RWPE2 (cell line): ENCODE measurements around the gene CUL9.

Experiments
- ATAC-seq: fragments of 200-7000 bp; cut with Tn5 transposase; 3 replicates; pipeline ENCODE4 v1.9.1; 2021; ENCODE audit warnings: low read depth
- DNase-seq: peaks from one replicate; pipeline ENCODE4 v3.0.0-alpha.2; 2020; ENCODE audit warnings: low spot score
- H3K27ac ChIP-seq: fragments of 450-650 bp; 2 replicates; pipeline ENCODE4 v1.5.1; 2017; ENCODE audit warnings: mild to moderate bottlenecking; ENCODE audit not compliant: poor library complexity, severe bottlenecking
- H3K27me3 ChIP-seq: fragments of 250-450 bp; sonication (Bioruptor Pico); 2 replicates; pipeline ENCODE4 v1.5.1; 2021; ENCODE audit warnings: mild to moderate bottlenecking, moderate library complexity; ENCODE audit not compliant: insufficient read depth, poor library complexity, severe bottlenecking
- H3K36me3 ChIP-seq: fragments of 250-450 bp; sonication (Bioruptor Pico); 2 replicates; pipeline ENCODE4 v1.5.1; 2020; ENCODE audit warnings: low read depth, mild to moderate bottlenecking, moderate library complexity
- H3K4me1 ChIP-seq: fragments of 250-450 bp; sonication (Bioruptor Pico); 2 replicates; pipeline ENCODE4 v1.5.1; 2021; ENCODE audit warnings: mild to moderate bottlenecking, moderate library complexity; ENCODE audit not compliant: insufficient read depth, poor library complexity, severe bottlenecking
- H3K4me3 ChIP-seq: fragments of 250-450 bp; sonication (Bioruptor Pico); 2 replicates; pipeline ENCODE4 v1.5.1; 2021; ENCODE audit warnings: mild to moderate bottlenecking, moderate library complexity; ENCODE audit not compliant: severe bottlenecking
- H3K9me3 ChIP-seq: fragments of 250-450 bp; sonication (Bioruptor Pico); 2 replicates; pipeline ENCODE4 v1.5.1; 2021; ENCODE audit warnings: mild to moderate bottlenecking, moderate library complexity; ENCODE audit not compliant: severe bottlenecking
- TF ChIP-seq, protein P1 (sequence below): fragments of 450-650 bp; IDR thresholded peaks from one replicate; pipeline ENCODE4 v1.5.1; 2017; ENCODE audit warnings: mild to moderate bottlenecking, moderate library complexity; ENCODE audit not compliant: poor library complexity, severe bottlenecking

CUL9 gene

GRCh38 chr6:43231053-43231452 lies 49.1 kb downstream of the CUL9 start:
- TF ChIP-seq, protein P1, sequence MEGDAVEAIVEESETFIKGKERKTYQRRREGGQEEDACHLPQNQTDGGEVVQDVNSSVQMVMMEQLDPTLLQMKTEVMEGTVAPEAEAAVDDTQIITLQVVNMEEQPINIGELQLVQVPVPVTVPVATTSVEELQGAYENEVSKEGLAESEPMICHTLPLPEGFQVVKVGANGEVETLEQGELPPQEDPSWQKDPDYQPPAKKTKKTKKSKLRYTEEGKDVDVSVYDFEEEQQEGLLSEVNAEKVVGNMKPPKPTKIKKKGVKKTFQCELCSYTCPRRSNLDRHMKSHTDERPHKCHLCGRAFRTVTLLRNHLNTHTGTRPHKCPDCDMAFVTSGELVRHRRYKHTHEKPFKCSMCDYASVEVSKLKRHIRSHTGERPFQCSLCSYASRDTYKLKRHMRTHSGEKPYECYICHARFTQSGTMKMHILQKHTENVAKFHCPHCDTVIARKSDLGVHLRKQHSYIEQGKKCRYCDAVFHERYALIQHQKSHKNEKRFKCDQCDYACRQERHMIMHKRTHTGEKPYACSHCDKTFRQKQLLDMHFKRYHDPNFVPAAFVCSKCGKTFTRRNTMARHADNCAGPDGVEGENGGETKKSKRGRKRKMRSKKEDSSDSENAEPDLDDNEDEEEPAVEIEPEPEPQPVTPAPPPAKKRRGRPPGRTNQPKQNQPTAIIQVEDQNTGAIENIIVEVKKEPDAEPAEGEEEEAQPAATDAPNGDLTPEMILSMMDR, result no peak
- no peak overlapping the region for H3K27ac ChIP-seq
- no peaks in the 10 kb centered on the region for H3K4me1 ChIP-seq
- no peaks in the 10 kb centered on the region for H3K36me3 ChIP-seq
- no peaks in the 10 kb centered on the region for H3K9me3 ChIP-seq
- DNase-seq, result no peak
- no peak overlapping the region for H3K4me3 ChIP-seq
- ATAC-seq, result no peak
- H3K27me3 ChIP-seq, result no peaks in the 10 kb centered on the region

GRCh38 chr6:43231735-43232450 lies 49.9 kb downstream of the CUL9 start:
- Histone ChIP-seq H3K9me3 (no peaks in the 10 kb centered on the region), H3K36me3 (no peaks in the 10 kb centered on the region), H3K27ac (no peak overlapping the region), H3K4me3 (no peak overlapping the region), H3K4me1 (no peaks in the 10 kb centered on the region), H3K27me3 (no peaks in the 10 kb centered on the region)
- DNase-seq, result no peak
- TF ChIP-seq, protein P1, result no peak
- no peak for ATAC-seq

- Histone ChIP-seq H3K27me3 (peaks cover 8% of the 10 kb centered on the region), H3K4me3 (no peak overlapping the region), H3K36me3 (no peaks in the 10 kb centered on the region), H3K27ac (no peak overlapping the region), H3K9me3 (peaks cover 5% of the 10 kb centered on the region), H3K4me1 (no peaks in the 10 kb centered on the region)
- TF ChIP-seq, protein P1, result no peak
- no peak for DNase-seq
- ATAC-seq, result no peak
These were observed 53.8 kb downstream of the CUL9 start for GRCh38 chr6:43235841-43236240.

DNA sequence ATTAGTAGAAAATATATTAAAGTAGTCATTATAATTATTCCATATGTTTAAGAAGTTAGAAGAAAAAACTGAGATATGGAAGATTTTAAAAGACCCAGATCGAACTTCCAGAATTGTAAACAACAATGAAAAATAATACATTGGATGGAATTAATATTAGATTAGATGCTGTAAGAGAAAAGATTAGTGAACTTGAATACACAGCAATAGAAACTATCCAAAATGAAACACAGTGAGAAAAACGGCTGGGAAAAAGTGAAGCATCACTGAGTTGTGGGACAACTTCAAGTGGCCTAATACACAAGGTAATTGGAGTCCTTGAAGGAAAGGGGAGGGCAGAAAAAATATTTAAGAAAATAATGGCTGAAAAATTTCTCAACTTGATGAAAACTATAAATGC lies 57.1 kb downstream of the CUL9 start:
- no peak overlapping the region for H3K4me3 ChIP-seq
- peaks cover 5% of the 10 kb centered on the region for H3K9me3 ChIP-seq
- DNase-seq (no peak), ATAC-seq (no peak)
- TF ChIP-seq, protein P1, result no peak
- no peaks in the 10 kb centered on the region for H3K36me3 ChIP-seq
- no peaks in the 10 kb centered on the region for H3K4me1 ChIP-seq
- H3K27me3 ChIP-seq, result peaks cover 35% of the 10 kb centered on the region
- H3K27ac ChIP-seq, result no peak overlapping the region

GRCh38 chr6:43240950-43241349 lies 59.0 kb downstream of the CUL9 start:
- no peak overlapping the region for H3K4me3 ChIP-seq
- TF ChIP-seq, protein P1, result no peak
- peaks cover 5% of the 10 kb centered on the region for H3K9me3 ChIP-seq
- ATAC-seq (no peak), DNase-seq (no peak)
- H3K36me3 ChIP-seq, result no peaks in the 10 kb centered on the region
- H3K27me3 ChIP-seq, result peaks cover 50% of the 10 kb centered on the region
- H3K27ac ChIP-seq, result no peak overlapping the region
- H3K4me1 ChIP-seq, result no peaks in the 10 kb centered on the region
